Keratinocyte (primary cell): ENCODE data around the gene AMD1.

Experiments
- CTCF ChIP-seq, 3 experiments: IDR thresholded peaks in 1 of 3; conservative IDR thresholded peaks in 1 of 3; optimal IDR thresholded peaks in 1 of 3; 2 replicates in 2 of 3; 3 replicates in 1 of 3; pipeline versions ENCODE3 to v1.5.1; 2011; ENCODE audit warnings: low read length in 3 of 3, mild to moderate bottlenecking in 3 of 3, moderate library complexity in 2 of 3, control low read depth in 1 of 3, inconsistent platforms in 1 of 3; ENCODE audit not compliant: insufficient read depth in 2 of 3; ENCODE audit errors: extremely low read depth in 1 of 3
- EZH2 ChIP-seq: IDR thresholded peaks from one replicate; pipeline ENCODE4 v1.6.1; 2012; ENCODE audit warnings: inconsistent platforms, mild to moderate bottlenecking, low read length, moderate library complexity

DNA sequence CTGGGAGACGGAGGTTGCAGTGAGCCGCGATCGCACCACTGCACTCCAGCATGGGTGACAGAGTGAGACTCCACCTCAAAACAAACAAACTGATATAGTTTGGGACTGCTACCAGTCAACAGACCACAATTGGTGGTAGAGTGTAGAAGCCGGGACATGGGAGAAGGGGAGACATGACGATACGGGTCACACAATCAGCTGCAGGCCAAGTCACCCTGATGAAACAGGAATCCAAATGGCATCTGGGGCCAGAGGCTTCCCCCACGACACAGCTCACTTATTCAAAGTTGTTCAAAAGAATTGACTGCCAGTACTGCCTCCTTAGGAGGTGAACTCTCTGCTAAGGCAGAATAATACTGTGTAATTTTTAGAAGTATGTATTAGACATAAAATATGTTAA, 27.5 kb downstream of the AMD1 start:
- no peak for TF ChIP-seq CTCF (optimal IDR thresholded peaks at IDR 0.05 in 1 of 3, IDR thresholded peaks at IDR 0.05 in 1 of 3, conservative IDR thresholded peaks at IDR 0.05 in 1 of 3; ENCODE audit: extremely low read depth in 1 of 3, insufficient read depth in 2 of 3, low read length in 3 of 3)
- no peak for TF ChIP-seq EZH2
